Head of caudate nucleus (tissue), 42 donors: ENCODE measurements around the gene GOSR1.
A peak's percentile ranks its signal among the peaks of the same experiment; 100 is the strongest.
"Not testable (repeated sequence)": the region's sequence is repeated elsewhere in the genome, so short reads cannot be mapped to it uniquely, and the experiment has no call there.

Experiments used
- DNase-seq, 42 donors: peaks; one replicate each; pipeline versions ENCODE4 v3.0.0 to v3.0.0-alpha.2; 2020 to 2021; ENCODE audit warnings: mixed read lengths in 7 of 42
- intact Hi-C: fragments of 100-400 bp; cut with DNase I; formaldehyde crosslinking; loops from one replicate; pipeline ENCODE4 v1.15.0; 2022

Gene GOSR1

GRCh38 chr17:30495586-30495985 is 18.4 kb downstream of the GOSR1 start:
- DNase-seq = peak in 6 of 42 donors; percentile 6 to 63 (median 24)

DNA sequence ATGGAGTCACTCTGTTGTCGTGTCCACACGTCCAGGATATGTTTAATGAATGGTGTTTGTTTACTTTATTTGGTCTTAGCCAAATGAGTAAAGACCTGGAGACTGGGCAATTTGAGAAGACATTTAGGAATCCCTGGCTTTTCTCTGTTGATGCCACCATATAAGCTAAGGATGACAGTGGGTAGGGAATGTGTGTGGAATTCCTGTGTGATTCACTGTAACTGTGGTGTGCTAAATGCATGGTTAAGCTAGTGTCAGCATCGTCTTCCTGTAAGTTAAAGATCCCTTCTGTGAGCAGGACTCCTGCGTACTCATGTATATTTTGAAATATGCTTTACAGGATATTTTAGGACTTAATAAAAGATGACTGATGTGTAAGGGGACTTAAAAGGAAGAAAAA is 26.4 kb downstream of the GOSR1 start:
- intact Hi-C loops = no loop called here
- no peak for DNase-seq

More at GRCh38 chr17:30495586-30495985, 18.4 kb downstream of the GOSR1 start:
- intact Hi-C loops = no loop called here

GRCh38 chr17:30505868-30506417 is 28.7 kb downstream of the GOSR1 start:
- intact Hi-C loops = no loop called here

GRCh38 chr17:30506481-30506880 is 29.3 kb downstream of the GOSR1 start:
- no peak for DNase-seq

More at GRCh38 chr17:30505868-30506417, 28.7 kb downstream of the GOSR1 start:
- no peak for DNase-seq

GRCh38 chr17:30513346-30513745 is 36.1 kb downstream of the GOSR1 start:
- intact Hi-C loops = no loop called here
- no peak for DNase-seq

More at GRCh38 chr17:30506481-30506880, 29.3 kb downstream of the GOSR1 start:
- intact Hi-C loops = no loop called here

- intact Hi-C loops = no loop called here
- no peak for DNase-seq
These were observed 37.8 kb downstream of the GOSR1 start for GRCh38 chr17:30514895-30515596.

GRCh38 chr17:30517786-30518185 is 40.6 kb downstream of the GOSR1 start:
- DNase-seq = no peak
- intact Hi-C loops = no loop called here

GRCh38 chr17:30519166-30519565 is 42.0 kb downstream of the GOSR1 start:
- no peak for DNase-seq
- intact Hi-C loops = no loop called here

GRCh38 chr17:30519707-30520106 is 42.5 kb downstream of the GOSR1 start:
- intact Hi-C loops = no loop called here
- DNase-seq = no peak

- intact Hi-C loops = no loop called here
- peak in 9 of 42 donors; percentile 4 to 63 (median 18) for DNase-seq
These were observed 43.2 kb downstream of the GOSR1 start for GRCh38 chr17:30520436-30520835.

DNA sequence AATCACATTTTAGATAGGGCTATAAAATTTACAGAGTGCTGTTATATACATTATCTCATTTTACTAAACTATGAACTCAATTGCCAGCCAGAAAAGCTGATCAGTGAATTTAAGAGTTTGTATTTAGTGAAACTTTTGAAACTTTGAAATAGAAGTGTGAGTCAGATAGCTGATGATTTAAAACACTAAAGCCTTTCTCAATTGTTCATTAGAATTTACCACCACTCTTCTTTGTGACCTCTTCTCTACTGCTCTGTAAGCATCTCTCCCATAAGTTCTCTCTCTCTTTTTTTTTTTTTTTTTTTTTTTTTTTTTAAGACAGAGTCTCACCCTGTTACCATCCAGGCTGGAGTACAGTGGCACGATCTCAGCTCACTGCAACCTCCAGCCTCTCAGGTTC is 43.7 kb downstream of the GOSR1 start:
- no peak for DNase-seq
- intact Hi-C loops = no loop called here

DNA sequence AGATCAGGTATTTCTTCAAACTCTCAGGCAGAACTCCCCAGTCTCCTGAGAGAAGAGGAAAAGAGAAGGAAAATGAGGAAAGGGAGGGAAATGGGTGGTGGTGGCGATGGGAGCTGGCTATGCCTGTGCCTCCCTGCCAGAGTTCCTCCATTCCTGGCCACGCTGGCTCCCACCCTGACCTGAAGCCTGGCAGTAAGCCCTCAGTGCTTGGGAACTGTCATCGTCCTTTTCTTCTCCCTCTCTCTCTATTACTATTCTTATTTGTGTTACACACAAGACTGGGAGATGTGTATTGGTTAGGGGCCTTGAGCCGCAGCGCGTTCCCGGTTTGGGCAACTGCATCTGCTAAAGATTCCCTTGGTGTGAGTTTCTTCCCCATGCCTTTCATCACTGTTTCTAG is 44.6 kb downstream of the GOSR1 start:
- intact Hi-C loops = no loop called here
- no peak for DNase-seq

GRCh38 chr17:30523236-30523635 is 46.0 kb downstream of the GOSR1 start:
- DNase-seq, intact Hi-C loops: not testable (repeated sequence)

- DNase-seq = no peak
- intact Hi-C loops = no loop called here
These were observed 47.6 kb downstream of the GOSR1 start for GRCh38 chr17:30524847-30525246.

DNA sequence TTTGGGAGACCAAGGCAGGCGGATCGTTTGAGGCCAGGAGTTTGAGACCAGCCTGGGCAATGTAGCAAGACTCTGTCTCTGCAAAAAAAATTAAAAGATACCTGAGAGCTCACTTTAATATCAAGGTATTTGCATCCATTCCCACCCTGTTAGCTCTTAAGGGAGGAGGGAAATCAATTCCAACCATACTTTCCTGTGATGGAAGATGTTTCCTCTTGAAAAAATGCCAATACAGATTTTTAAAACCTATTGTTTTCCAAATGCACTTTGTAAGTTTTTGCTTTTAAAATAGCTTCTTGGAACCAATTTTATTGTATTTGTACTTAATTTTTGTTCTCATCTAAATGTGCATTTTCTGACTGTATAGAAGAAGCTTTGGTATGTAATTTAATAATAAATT is 49.2 kb downstream of the GOSR1 start:
- intact Hi-C loops = no loop called here
- DNase-seq = no peak

GRCh38 chr17:30528701-30529100 is 51.5 kb downstream of the GOSR1 start:
- DNase-seq, intact Hi-C loops: not testable (repeated sequence)

DNA sequence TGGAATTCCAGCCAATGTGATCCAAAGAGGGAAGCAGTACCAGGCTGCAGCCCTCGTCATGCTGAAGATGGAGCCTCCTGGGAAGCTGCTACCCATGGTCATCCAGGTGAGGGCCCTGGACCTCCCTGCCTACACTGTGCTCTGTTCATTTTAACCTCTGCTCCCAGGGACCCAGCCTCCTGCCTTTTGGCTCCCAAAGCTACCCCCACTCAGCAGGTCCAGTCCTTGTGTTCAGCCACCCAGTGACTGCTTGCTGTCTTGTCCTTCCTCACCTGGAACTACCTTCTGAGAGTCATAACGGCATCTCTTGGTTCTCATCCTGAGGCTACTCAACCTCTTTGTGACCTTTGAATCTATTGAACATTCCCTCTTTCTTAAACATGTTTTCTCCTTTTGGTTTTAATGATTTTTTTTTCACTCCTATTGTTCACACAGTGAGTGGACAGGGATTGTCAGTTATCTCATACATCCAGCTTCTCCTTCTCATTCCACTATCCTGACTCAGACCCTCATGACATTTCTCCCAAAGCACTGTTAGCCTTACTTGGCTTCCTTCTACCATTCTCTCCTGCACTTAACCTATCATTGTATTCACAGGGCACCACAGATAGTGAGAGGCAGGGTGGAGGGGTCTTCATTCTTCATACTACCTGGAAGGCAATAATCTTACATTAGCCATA is 53.3 kb downstream of the GOSR1 start:
- DNase-seq = no peak
- intact Hi-C loops = no loop called here

DNA sequence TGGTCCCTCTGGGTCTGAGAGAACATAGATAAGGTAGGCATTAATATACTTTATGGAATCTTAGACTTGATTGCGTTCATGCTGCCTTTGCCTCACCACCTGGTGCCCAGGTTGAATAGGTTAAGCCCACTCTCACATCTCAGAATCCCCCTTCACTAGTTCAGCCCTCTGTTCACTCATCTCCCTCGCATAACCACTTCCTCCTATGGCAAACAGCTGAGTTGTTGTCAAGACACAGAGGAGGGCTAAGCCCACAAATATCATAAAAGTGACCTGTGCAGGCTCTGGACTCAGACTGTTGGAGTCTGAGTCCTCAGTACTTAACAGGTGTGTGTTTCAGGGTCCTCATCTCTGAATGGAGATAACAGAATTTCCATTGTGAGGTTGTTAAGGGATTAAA is 55.7 kb downstream of the GOSR1 start:
- no peak for DNase-seq
- intact Hi-C loops = no loop called here

DNA sequence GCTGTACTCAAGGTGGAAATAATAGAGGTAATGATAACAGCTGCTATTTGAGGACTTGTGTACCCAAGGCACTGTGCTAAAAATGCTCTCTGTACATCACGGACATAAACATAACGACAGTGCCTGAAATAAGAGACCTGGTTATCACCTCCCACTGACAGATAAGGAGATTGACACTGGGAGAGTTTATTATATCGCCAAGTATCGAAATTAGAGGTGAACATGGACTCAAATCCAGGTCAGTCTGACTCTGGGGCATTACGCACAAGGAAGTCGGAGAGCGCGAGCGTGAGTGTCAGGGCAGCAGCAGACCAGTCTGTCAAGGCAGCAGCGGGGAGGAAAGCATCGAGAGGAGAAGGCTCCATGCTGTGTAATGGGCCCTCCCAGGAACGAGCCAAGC is 57.1 kb downstream of the GOSR1 start:
- intact Hi-C loops = no loop called here
- no peak for DNase-seq
